ENCODE measurements around the gene GOSR2.

GRCh38 chr17:46894476-46895151, 28.3 kb upstream of the GOSR2 start:
- TF ChIP-seq CTCF (IDR thresholded peaks at IDR 0.05) (no peak), POLR2A (IDR thresholded peaks at IDR 0.05) (no peak)
